K562 (cell line): ENCODE measurements around the gene COL4A6. TPM values are rescaled to one million over a fixed set of nuclear protein-coding genes. Genes with fewer than 3 reads are reported as not detected.

Source experiments
- ATAC-seq: fragments of 200-7000 bp; cut with Tn5 transposase; 3 replicates; pipeline ENCODE4 v1.9.1; 2020; ENCODE audit warnings: moderate library complexity
- BruUV-seq: library from RNA; stranded (reverse); fragments of 400-500 nt; replicated peaks from 2 replicates; lab custom pipeline; 2021; lab: Mats Ljungman, UMichigan
- CTCF ChIA-PET: fragments of 300-600 bp; formaldehyde crosslinking; extraction: SDS; loops from one replicate; lab custom pipeline; 2021; ENCODE audit warnings: low intra/inter-chr PET ratio; lab: Yijun Ruan, JAX
- POLR2A ChIA-PET: fragments of 300-600, 350-650 bp; sonication (Branson Sonifier 250); formaldehyde crosslinking; extraction: SDS; loops from one replicate; lab custom pipeline; 2021; ENCODE audit warnings: antibody characterized with exemption, inconsistent platforms; lab: Yijun Ruan, JAX
- DNase-seq, 4 experiments: peaks; one replicate each; pipeline versions ENCODE4 v3.0.0 to v3.0.0-alpha.2; 2011 to 2018; ENCODE audit warnings: low spot score in 3 of 4, mixed read lengths in 3 of 4; ENCODE audit errors: extremely low read depth in 1 of 4
- FAIRE-seq: peaks from 2 replicates; lab custom pipeline; 2011; peaks lifted over from hg19 to GRCh38; lab: Jason Lieb, UNC
- H2AFZ ChIP-seq: 2 replicates; pipeline ENCODE4 v1.6.0; 2011; ENCODE audit warnings: low read depth, low read length, control low read depth, inconsistent platforms
- H3K27ac ChIP-seq: fragments of 200-600 bp; 3 replicates; pipeline ENCODE4 v1.8.0; 2011; ENCODE audit warnings: low read depth, mild to moderate bottlenecking, control low read depth, inconsistent platforms, low read length, moderate library complexity, mixed read lengths; ENCODE audit errors: extremely low read depth
- H3K27me3 ChIP-seq, 2 experiments: fragments of 300-600 bp in 1 of 2; 2 replicates in 1 of 2; 3 replicates in 1 of 2; pipeline versions ENCODE4 v1.6.0 to v1.8.0; 2011; ENCODE audit warnings: inconsistent platforms in 2 of 2, low read length in 2 of 2, mild to moderate bottlenecking in 1 of 2, mixed read lengths in 1 of 2, moderate library complexity in 1 of 2; ENCODE audit not compliant: control insufficient read depth in 2 of 2, insufficient read depth in 2 of 2
- H3K36me3 ChIP-seq: fragments of 300-600 bp; 3 replicates; pipeline ENCODE4 v1.8.0; 2011; ENCODE audit warnings: mild to moderate bottlenecking, low read length, inconsistent platforms; ENCODE audit not compliant: control insufficient read depth, insufficient read depth
- H3K4me1 ChIP-seq, 2 experiments: fragments of 200-600 bp in 1 of 2; replicated peaks in 1 of 2; 2 replicates in 1 of 2; 3 replicates in 1 of 2; pipeline versions ENCODE4 v1.5.1 to v1.8.0; 2011; ENCODE audit warnings: inconsistent platforms in 2 of 2, low read length in 2 of 2, mild to moderate bottlenecking in 1 of 2, mixed read lengths in 1 of 2, moderate library complexity in 1 of 2; ENCODE audit not compliant: control insufficient read depth in 2 of 2, insufficient read depth in 2 of 2
- H3K4me2 ChIP-seq: 2 replicates; pipeline ENCODE4 v1.6.1; 2011; ENCODE audit warnings: low read length, control low read depth, inconsistent platforms, mixed read lengths; ENCODE audit not compliant: insufficient read depth
- H3K4me3 ChIP-seq: fragments of 200-600 bp; sonication (generic), shearing (Covaris generic); 2 replicates; pipeline ENCODE4 v1.5.1; 2016; ENCODE audit warnings: control low read depth, inconsistent platforms
- H3K79me2 ChIP-seq: fragments of 200-600 bp; 3 replicates; pipeline ENCODE4 v1.8.0; 2011; ENCODE audit warnings: low read length, inconsistent platforms; ENCODE audit not compliant: control insufficient read depth, insufficient read depth
- H3K9ac ChIP-seq, 2 experiments: 2 replicates each; pipeline versions ENCODE4 v1.6.0 to v1.6.1; 2011; ENCODE audit warnings: low read depth in 2 of 2, low read length in 2 of 2, control low read depth in 1 of 2, inconsistent platforms in 1 of 2, mild to moderate bottlenecking in 1 of 2, mixed read lengths in 1 of 2; ENCODE audit not compliant: insufficient read depth in 1 of 2
- H3K9me1 ChIP-seq: one replicate; pipeline ENCODE4 v1.6.0; 2011; ENCODE audit warnings: inconsistent platforms, mild to moderate bottlenecking, low read length, moderate library complexity; ENCODE audit not compliant: control insufficient read depth, insufficient read depth
- H3K9me3 ChIP-seq: replicated peaks from 2 replicates; pipeline ENCODE4 v1.5.1; 2011; ENCODE audit warnings: low read depth, low read length, inconsistent platforms; ENCODE audit not compliant: control insufficient read depth, insufficient read depth
- H4K20me1 ChIP-seq: replicated peaks from 2 replicates; pipeline ENCODE4 v1.6.1; 2011; ENCODE audit warnings: low read length, inconsistent platforms, mixed read lengths; ENCODE audit not compliant: control insufficient read depth, insufficient read depth
- BRF2 ChIP-seq: IDR thresholded peaks from 3 replicates; pipeline ENCODE4 v1.6.1; 2011; ENCODE audit warnings: borderline replicate concordance, mild to moderate bottlenecking; ENCODE audit not compliant: insufficient read length, insufficient read depth
- CHD1 ChIP-seq: fragments of 200-600 bp; sonication (generic); IDR thresholded peaks from one replicate; pipeline ENCODE4 v1.6.1; 2012; ENCODE audit warnings: mild to moderate bottlenecking, moderate library complexity, low read length, inconsistent platforms
- ELF4 ChIP-seq: fragments of 450-650 bp; formaldehyde crosslinking; IDR thresholded peaks from 2 replicates; pipeline ENCODE4 v1.4.0; 2022; ENCODE audit warnings: missing genetic modification characterization
- ELK1 ChIP-seq: sonication (generic); formaldehyde crosslinking; IDR thresholded peaks from 2 replicates; pipeline ENCODE4 v1.8.1; 2022; ENCODE audit warnings: missing genetic modification reagents
- EP300 ChIP-seq: IDR thresholded peaks from 2 replicates; pipeline ENCODE4 v1.6.1; 2012; ENCODE audit warnings: low read length, improper control_type of control experiment
- ETS1 ChIP-seq: conservative IDR thresholded peaks from 2 replicates; pipeline ENCODE4 v1.6.1; 2011; ENCODE audit warnings: low read depth, mild to moderate bottlenecking, low read length; ENCODE audit not compliant: control insufficient read depth
- GATA2 ChIP-seq: sonication (generic); formaldehyde crosslinking; IDR thresholded peaks from 2 replicates; pipeline ENCODE4 v1.4.0; 2020; ENCODE audit warnings: mild to moderate bottlenecking, missing genetic modification reagents
- HCFC1 ChIP-seq: IDR thresholded peaks from 2 replicates; pipeline ENCODE4 v1.6.1; 2012; ENCODE audit warnings: low read depth, low read length, improper control_type of control experiment
- NELFE ChIP-seq: IDR thresholded peaks from 2 replicates; pipeline ENCODE4 v1.6.1; 2011; ENCODE audit warnings: mild to moderate bottlenecking; ENCODE audit not compliant: insufficient read depth, insufficient read length
- NFE2L1 ChIP-seq: fragments of 450-650 bp; IDR thresholded peaks from 2 replicates; pipeline ENCODE4 v1.6.1; 2016; ENCODE audit warnings: missing genetic modification characterization, low read depth, mild to moderate bottlenecking, missing compliant biosample characterization, moderate library complexity, borderline replicate concordance
- NFRKB ChIP-seq: fragments of 450-650 bp; IDR thresholded peaks from 2 replicates; pipeline ENCODE4 v1.6.1; 2016; ENCODE audit warnings: low read depth
- SNAPC5 ChIP-seq: fragments of 250-450 bp; sonication (Bioruptor Pico); IDR thresholded peaks from 2 replicates; pipeline ENCODE4 v1.8.0; 2021; ENCODE audit warnings: moderate library complexity, mild to moderate bottlenecking, inconsistent platforms
- TAF9B ChIP-seq: fragments of 450-650 bp; IDR thresholded peaks from 2 replicates; pipeline ENCODE4 v1.6.1; 2018; ENCODE audit warnings: mild to moderate bottlenecking; ENCODE audit not compliant: partially characterized antibody
- TAL1 ChIP-seq: fragments of 450-650 bp; IDR thresholded peaks from 2 replicates; pipeline ENCODE4 v1.6.1; 2016; ENCODE audit warnings: mild to moderate bottlenecking
- TOE1 ChIP-seq, 2 experiments: fragments of 450-650 bp in 1 of 2; sonication (generic) in 1 of 2; formaldehyde crosslinking in 1 of 2; IDR thresholded peaks; 2 replicates each; pipeline versions ENCODE4 v1.7.1 to v1.8.0; 2016 to 2022; ENCODE audit warnings: borderline replicate concordance in 2 of 2, mild to moderate bottlenecking in 2 of 2, antibody characterized with exemption in 1 of 2, inconsistent platforms in 1 of 2, low read depth in 1 of 2, missing genetic modification reagents in 1 of 2, moderate library complexity in 1 of 2
- ZNF140 ChIP-seq: fragments of 250-450 bp; sonication (Bioruptor Pico); IDR thresholded peaks from 2 replicates; pipeline ENCODE4 v1.8.0; 2021; ENCODE audit warnings: moderate library complexity, mild to moderate bottlenecking, inconsistent platforms
- ZNF184 ChIP-seq: sonication (generic); formaldehyde crosslinking; IDR thresholded peaks from 2 replicates; pipeline ENCODE4 v1.5.0; 2020; ENCODE audit warnings: missing genetic modification reagents
- ZNF79 ChIP-seq: fragments of 250-450 bp; sonication (Bioruptor Pico); IDR thresholded peaks from 2 replicates; pipeline ENCODE4 v1.4.0; 2020; ENCODE audit warnings: low read depth, mild to moderate bottlenecking, moderate library complexity
- ZSCAN29 ChIP-seq: fragments of 450-650 bp; IDR thresholded peaks from 2 replicates; pipeline ENCODE4 v1.6.1; 2017
- WGBS: fragments of 100-300 bp; shearing (Covaris generic); methylation state at CpG from one replicate; pipeline ENCODE4 v1.1.6; 2016; ENCODE audit warnings: low coverage, mixed read lengths; ENCODE audit not compliant: insufficient coverage; ENCODE audit errors: missing lambda C conversion rate; 5-methylcytosine and 5-hydroxymethylcytosine counted together
- in situ Hi-C: fragments of 300-500 bp; cut with MboI; formaldehyde crosslinking; loops from 4 replicates; pipeline ENCODE4 v1.15.0; 2018; ENCODE audit warnings: inconsistent platforms, mixed read lengths
- intact Hi-C: fragments of 100-400 bp; cut with micrococcal nuclease; formaldehyde crosslinking; loops from 2 replicates; pipeline ENCODE4 v1.14.2; 2022
- polyA plus RNA-seq, 8 experiments: library from polyadenylated mRNA; depleted of rRNA in 4 of 8; stranded (reverse) in 5 of 8; unstranded in 3 of 8; fragments of >200 nt; fragmentation: Nextera tagmentation in 2 of 8; fragmentation: Illumina TruSeq in 1 of 8; extraction: Ambion mirVana in 2 of 8; extraction: Trizol in 1 of 8; gene quantifications; 2 replicates each; pipeline versions ENCODE4 v1.2.1 to v1.2.3, GENCODE V29; 2011 to 2014; ENCODE audit warnings: inconsistent platforms in 1 of 8, missing spikeins in 1 of 8
- total RNA-seq, 7 experiments: library from RNA; depleted of rRNA in 6 of 7; stranded (reverse); fragments of >200 nt in 6 of 7; fragmentation: Illumina TruSeq in 2 of 7; extraction: Trizol in 2 of 7; gene quantifications; 2 replicates each; pipeline versions ENCODE4 v1.2.1 to v1.2.3, GENCODE V29; 2011 to 2021; ENCODE audit warnings: low replicate concordance in 1 of 7

Gene COL4A6
- total and polyA plus RNA-seq, 9 of the 15 experiments (the other 6 are each of a cell fraction or from before 2014, with no cell fraction given) = 0.02 to 0.05 TPM; not detected in 7

GRCh38 chrX:108127152-108127551 is 311.1 kb downstream of the COL4A6 start (continued):
- no peak for TF ChIP-seq ELK1
- TF ChIP-seq ZNF79 (CRISPR knock-in tag) = no peak
- no peak for TF ChIP-seq TAF9B
- TF ChIP-seq, all 486 proteins: peak for 0

GRCh38 chrX:108126661-108127060 is 311.6 kb downstream of the COL4A6 start:
- Histone ChIP-seq H2AFZ (no peak overlapping the region), H3K4me3 (no peak overlapping the region), H3K36me3 (no peaks in the 10 kb centered on the region; the same call in 2 of the 3 replicates), H3K27ac (no peak overlapping the region), H3K9me3 (no peaks in the 10 kb centered on the region), H3K27me3 (no peaks in the 10 kb centered on the region), H3K9me1 (no peaks in the 10 kb centered on the region), H3K4me1 (peaks cover 0 to 2% of the 10 kb centered on the region in 2 experiments; a peak in 2 of 5 replicates), H4K20me1 (no peaks in the 10 kb centered on the region; the same call in 1 of the 2 replicates), H3K79me2 (no peaks in the 10 kb centered on the region), H3K4me2 (no peak overlapping the region), H3K9ac (no peak overlapping the region)
- ChIA-PET CTCF (no interaction called here), POLR2A (interaction anchor here (1.1 kb wide), 1 partner anchor 11 kb away, joined by 3 read pairs; no protein-coding TSS in a partner anchor)
- BruUV-seq = no TSS peak
- ATAC-seq = no peak
- TF ChIP-seq TAL1 (no peak), NELFE (no peak), GATA2 (CRISPR knock-in tag) (no peak), NFE2L1 (no peak), ZNF184 (CRISPR knock-in tag) (no peak), SNAPC5 (no peak), ZNF140 (CRISPR knock-in tag) (no peak), ZSCAN29 (no peak), TOE1 (IDR thresholded peaks at IDR 0.05; ENCODE audit: borderline replicate concordance) (no peak), TOE1 (CRISPR knock-in tag; IDR thresholded peaks at IDR 0.05; ENCODE audit: borderline replicate concordance, low read depth) (no peak), ELF4 (CRISPR knock-in tag) (no peak), EP300 (no peak), BRF2 (no peak), HCFC1 (no peak), ETS1 (no peak), CHD1 (no peak), NFRKB (no peak)
- WGBS = 55% methylated on average over 2 of the region's 2 CpGs
- intact Hi-C loops (no loop called here), in situ Hi-C loops (no loop called here)
- FAIRE-seq = no peak
- no peak for DNase-seq
